HG03045 (cell line): Measurements from ENCODE around the gene JAM3.

Experiments
- ATAC-seq: cut with Tn5 transposase; IDR thresholded peaks from one replicate; pipeline ENCODE4 v1.9.1; 2021; ENCODE audit warnings: mild to moderate bottlenecking, moderate library complexity; ENCODE audit not compliant: unreplicated experiment

The JAM3 gene

DNA sequence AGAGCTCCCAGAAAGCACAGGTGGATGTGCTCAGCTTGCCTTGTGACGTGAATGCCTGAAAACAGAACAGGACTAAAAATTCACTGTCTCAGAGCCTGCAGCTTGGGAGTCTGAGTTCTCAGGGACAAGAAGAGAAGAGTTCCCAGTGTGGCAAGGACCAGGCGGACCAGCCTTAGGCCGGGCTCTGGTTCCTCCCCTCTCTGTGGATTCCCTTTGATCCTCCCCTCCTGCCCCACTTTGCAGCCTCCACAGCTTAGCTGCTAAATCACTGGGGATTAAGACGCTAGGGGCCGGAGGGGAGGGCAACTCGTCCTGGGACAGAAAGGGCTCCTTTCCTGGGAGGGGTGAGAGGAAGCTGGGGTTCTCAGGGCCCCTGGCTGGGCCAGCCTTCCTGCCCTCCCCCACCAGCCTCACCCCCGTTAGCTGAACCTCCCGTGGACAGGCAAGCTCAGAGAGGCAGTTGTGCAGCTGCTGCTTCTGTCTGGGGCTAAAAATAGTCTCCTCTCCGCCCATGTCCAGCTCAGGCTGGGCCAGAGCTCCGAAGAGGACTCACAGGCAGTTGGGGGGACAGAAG lies 29.9 kb upstream of the JAM3 start:
- no peak for ATAC-seq

DNA sequence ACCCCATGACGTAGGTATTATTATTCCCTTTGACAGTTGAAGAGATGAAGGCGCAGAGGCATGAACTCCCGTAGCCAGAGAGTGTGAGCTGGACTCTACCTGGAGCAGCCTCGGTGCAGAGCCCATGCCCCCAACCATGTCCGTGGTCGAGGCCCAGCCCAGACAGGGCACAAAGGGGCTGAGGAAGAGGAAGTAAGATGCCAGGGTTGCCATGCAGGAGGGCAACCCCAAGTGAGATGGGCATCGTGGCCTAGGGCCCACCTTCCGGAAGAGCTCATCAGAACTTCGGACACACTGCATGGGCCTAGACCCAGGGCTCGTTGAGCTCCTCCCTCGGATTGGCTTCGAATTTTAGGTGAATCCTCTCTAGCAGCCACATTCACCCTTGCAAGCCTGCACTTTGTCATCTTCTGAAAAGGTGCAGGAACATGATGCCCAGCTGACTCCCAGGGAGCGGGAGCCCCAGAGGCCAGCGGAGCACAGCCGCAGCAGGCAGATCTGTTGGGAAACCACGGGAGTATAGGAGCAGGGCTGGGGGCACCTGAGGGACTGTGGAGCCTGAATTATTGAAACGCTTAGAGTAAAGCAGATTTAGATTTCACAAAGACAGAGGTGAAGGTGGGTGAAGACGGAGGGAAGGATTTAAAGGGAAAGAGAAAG lies 29.0 kb upstream of the JAM3 start:
- no peak for ATAC-seq

DNA sequence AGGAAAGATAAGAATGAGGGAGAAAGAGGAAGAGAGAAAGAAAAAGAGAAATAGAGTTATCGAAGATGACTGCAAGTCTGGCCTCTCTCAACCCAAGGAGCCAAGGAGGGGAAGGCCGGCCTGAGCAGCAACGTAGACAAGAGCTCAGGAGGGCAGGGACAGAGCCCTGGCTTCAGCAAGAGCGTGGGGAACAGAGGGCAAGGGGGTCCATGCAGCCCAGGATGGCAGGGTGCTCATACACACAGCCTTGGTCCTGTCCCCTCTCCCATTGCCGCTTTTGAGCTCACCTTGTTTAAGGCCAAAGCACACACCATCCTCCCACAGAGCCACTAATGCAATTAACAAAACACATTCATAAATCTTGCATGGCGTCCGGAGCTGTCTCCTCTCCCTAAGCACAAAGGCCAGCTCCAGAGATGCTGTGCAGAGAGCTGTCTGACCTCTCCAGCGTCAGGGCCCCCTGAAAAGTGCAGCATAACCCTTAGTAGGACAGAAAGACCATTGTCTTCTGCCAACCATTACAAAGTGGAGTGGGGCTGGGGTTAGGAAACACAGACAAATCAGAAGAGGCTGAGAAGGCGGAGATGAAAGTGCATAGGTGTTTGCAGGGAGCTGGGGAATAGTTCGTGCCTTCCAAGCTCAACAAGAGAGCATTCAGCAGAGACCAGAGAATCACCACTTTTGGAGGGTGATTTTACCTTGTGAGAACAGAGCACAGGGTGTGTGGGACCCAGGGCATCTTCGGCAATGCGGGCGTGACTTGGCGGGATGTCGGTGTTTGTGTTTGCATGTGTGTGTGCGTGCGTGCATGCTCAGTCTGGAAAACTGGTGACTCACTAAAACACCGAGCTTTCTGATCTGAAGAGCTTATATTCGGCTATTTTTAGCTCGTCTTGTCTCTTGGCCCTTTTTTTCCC lies 28.2 kb upstream of the JAM3 start:
- ATAC-seq: no peak

DNA sequence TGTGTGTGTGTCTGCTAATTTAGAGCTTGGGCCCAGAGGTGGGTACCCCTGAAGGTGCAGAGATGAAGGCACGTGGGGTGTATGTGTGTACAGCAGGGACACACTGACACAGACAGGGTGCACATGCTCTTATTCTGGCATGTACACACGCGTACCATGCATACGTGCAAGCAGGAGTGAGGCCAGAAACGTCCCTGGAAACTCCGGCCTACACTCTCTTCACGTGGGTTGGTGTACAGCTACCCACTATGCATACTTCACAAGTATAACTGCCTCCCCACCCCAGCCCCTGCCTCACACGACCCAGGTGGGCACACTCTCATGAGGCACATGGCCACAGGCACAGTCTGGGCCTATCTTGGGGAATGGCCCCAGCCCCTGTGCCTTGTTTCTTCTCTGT lies 27.5 kb upstream of the JAM3 start:
- ATAC-seq: no peak

DNA sequence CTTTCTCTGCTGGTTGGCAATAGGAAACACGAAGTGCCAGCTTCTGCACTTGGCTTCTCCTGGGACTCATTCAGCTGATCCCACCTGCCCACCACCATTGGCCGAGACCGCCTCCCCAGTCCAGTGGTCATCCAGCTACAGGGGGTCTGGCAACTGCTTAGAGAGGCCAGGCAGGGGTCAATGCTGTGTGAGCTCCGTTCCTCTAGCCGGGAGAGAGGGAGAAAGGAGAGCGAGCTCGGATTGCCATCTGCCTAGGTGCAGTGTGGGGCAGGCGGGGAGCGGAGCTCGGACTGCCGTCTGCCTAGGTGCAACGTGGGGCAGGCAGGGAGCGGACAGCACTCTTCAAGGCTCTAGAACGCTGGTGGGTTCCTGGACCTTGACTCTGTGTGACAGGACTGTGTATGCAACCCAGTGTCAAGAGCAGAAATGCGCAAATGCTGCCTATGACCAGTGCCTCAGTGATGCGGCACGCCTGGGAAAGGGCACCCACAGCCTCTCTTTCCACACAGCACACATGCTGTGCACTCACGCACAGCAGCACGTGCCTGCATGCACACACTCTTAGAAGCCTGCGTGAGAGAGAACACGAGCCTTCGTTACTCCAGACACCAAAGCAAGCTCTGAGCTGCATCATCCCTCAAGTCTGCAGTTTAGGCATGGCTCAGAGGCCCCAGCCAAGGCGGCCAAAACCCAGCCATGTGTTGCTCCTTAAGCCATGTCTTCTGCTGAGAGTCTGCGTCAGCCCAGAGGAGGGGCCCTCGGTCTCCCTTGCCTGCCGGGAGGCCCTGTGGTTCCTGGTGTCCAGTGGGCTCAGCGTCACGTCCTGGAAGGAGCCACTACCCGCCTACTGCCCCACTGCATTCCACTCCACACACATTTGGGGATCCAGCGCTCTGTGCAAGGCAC lies 26.8 kb upstream of the JAM3 start:
- no peak for ATAC-seq

DNA sequence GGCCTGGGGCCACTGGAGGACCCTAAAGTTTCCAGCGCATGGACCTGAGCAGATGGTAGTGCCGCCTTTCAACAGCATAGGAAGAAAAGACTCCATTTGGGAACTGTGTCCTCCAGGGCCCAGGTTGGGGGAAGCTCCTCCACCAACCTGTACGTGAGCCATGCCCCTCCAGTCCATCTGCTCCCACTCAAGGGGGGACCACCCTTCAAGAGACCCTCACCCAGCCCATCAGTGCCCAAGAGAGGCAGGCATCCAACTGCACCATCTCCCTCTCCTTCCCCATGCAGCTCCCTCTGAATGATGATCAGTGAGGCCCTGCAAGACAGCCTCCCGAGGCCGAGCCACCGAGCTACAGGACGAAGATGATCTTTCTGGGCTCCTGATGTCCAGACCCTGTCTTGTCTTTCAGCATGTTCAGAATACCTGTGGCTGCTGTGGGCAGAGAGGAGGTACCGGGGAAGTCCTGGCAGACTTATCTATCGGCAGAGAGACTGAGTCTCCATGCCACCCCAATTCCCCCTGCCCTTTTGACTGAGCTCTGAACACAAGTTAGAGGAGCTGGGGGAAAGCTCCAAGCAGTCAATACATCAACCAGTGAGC lies 25.0 kb upstream of the JAM3 start:
- ATAC-seq: no peak

DNA sequence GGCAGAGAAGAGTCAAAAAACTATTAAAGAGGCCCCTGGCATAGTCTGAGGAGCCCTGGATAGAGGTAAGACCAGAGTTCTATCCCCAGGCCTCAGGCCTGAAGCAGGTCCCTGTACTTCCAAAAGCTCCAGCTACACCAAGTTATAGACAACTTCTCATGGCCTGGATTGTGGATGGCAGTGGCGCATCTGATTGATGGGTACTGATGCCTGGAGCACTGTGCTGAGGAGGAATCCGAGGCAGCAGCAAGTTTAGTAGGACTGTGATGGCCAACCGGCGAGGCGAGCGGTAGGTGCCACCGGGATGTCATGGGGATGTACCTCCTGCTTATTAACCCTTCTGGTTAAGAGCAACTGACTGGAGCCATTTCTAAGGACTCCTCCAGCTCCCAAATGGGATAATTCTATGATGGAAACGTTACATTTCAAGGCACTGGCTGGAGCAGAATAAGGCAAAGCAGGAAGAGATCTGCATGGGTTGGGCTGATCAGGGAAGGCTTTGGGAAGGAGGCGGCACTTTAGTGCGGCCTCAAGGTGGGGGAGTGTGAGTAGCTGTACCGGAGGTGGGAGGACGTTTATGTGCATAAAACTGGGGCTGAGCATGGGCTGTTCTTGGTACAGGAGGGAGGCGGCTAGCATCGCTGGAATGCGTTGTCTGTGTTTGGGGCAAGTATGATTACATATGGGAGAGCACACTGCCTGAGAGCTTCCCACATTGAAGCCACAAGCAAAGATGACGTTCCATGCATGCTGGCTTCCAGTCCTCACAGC lies 24.2 kb upstream of the JAM3 start:
- ATAC-seq: no peak

DNA sequence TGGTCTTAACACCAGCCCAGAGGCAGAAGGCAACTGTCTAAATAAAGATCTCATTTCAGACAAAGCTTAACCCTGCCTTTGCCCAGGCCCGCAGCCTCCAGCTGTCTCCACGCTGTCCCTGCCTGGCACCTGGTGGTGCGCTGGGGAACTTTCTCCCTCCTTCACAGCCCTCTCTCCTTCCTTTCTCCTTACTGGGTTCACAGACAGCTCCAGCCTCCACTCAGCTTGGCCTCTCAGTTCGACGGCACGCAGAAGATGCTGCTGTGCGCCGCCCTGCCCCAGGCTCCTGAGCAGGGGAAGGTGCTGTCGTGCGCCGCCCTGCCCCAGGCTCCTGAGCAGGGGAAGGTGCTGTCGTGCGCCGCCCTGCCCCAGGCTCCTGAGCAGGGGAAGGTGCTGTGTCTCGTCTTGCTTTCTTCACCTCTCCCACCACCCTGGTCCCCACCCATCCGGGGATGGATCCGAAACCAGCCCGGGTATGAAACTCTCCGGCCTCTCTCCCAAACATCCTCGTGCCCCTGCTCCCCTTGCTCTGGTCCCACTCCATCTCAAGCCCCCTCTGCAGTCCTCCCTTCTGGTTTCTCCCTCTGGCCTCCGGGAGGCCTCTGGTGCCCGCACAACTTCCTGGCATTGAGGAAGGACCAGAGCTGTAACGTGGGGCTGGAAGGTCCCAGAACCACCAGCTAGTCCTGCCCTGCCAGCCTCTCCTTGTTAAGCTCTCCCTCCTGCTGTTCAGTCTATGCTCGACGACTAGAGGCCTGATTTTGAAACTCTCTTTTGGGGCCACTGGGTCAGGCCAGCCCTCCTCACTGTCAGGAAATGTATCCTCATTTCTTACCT lies 22.9 kb upstream of the JAM3 start:
- ATAC-seq: no peak

DNA sequence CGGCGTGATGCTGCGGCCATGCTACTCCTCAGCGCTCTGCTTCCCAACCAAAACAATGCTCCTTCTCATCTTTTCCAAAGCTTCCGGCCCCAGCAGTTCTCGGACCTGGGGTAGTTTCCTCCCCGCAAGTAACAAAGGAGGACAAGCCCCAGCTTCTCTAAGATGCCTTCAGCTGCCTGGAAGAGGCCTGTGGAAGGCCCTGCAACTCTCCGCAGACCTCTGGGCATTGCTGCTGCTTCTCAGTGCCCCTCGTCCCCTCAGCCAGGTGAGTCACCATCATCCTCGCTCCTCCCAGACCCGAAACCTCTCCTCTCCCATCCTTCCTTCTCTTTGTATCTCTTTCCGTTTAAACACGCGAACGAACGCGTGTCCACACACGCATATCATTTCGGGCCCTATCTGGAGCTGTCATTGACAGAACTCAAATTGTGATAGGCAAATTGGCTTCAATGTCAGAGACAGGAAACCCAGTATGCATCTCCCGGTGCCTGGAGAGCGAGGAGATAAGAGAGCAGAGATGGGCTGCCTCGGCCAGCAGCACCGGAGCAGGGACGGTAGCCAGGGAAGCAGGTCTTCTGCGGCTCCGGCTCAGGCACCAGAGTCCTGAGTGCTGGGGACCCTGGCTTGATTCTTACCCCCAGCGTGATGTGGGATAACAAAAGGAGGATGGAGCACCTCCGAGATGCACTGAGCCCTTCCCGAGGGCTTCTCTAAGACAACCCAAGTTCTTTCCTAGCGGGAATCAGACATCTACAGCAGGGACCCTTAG lies 22.0 kb upstream of the JAM3 start:
- no peak for ATAC-seq

DNA sequence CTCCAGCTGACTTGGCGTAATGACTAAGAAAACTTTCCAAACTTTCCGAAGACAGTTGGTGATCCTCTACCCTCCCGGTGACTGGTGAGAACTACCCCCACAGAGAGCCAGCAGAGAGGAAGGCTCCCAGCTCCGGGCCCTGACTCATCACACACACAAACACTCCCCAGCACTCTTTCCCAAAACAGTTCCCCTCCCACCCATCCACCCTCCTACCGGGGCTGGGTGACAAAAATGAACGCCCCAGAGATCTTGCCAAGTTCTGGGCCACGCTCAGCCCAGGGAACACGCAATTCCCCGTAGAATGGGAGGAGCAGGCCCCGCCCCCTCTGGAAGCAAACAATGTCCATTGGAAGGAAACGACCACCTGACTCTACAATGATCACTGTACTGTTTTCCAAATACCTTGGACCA lies 21.3 kb upstream of the JAM3 start:
- ATAC-seq: no peak

DNA sequence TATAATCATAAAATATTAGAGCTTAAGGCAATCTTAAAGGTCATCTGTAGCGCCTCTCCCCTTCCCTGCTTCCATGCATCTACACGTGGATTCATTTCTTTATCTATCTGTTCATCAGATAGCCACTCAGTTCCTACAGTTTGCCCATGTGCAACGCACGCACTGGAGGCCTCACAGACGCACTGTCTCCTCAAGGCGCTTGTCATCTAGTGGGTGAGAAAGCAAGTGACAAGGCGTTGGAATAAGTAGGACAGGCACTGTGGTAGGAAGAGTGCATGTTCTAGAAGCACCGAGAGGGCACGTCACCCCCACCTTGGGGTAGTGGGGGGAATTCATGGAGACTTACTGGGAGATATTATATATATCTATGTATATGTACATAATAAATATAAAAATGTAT lies 20.8 kb upstream of the JAM3 start:
- no peak for ATAC-seq

DNA sequence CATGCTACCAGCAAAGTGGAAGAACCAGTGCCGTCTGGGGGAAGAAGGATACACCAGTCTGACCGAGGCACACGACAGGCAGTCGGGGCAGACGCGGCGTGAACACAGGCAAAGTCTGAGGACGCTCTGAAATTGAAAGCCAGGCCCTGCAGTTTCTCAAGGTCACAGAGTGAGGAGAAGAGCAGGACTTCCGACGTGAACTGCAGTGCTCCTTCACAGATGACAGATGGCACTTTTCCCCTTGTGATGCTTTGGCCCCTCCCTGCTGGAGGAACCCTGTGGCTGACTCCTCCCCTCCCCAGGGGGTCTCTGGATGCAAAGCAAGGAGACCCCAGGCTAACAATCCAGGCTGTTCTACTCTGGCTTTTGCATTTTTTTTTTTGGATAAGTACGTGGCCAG lies 19.6 kb upstream of the JAM3 start:
- no peak for ATAC-seq

DNA sequence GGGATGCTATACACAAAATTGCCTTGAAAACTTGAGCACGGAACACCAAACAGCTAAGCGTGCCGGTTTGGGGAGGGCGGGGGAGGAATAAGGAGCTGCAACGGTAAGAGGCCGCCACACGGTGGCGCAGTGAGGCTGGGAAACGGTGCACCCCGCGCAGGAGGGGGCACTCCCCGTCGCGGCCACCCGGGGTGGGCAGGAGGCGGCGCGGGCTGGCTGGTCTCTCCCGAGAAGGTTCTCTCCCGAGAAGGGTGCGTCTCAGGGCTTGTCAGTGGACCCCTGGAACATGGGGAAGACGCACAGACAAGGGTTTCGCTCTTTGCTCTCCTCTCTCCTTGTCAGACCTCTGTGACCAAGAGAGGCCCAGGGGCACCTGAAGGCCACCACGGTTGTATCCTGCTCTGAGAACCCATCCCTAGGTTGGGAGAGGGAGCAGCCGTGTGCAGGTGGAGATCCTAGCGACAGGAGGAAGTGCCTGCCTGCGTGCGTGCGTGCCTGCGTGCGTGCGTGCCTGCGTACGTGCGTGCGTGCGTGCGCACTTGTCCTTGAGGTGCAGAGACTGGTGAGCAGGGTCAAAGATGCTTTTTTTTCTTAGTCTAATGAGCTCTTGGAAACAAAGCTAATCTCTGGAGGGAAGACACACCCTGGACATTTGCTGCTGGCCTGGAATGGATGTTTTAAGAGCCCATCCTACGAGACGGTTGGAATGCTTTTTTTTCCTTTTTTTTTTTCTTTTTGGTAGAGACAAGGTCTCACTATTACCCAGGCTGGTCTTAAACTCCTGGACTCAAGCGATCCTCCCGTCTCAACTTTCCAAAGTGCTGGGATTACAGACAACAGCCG lies 18.1 kb upstream of the JAM3 start:
- ATAC-seq: peak; percentile 76

DNA sequence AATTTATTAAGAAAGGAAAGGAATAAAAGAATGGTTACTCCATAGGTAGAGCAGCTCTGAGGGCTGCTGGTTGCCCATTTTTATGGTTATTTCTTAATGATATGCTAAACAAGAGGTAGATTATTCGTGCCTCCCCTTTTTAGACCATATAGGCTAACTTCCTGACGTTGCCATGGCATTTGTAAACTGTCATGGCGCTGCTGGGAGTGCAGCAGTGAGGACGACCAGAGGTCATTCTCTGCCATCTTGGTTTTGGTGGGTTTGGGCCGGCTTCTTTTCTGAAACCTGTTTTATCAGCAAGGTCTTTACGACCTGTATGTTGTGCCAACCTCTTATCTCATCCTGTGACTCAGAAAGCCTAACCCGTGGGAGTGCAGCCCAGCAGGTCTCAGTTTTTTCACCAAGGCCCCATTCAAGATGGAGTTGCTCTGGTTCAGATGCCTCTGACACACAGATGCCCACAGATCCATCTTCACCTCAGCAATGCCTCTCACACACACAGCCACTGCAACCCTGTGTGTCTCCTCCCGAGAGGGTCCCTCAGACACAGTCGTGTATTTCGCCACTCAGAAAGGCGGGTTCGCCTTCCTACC lies 16.4 kb upstream of the JAM3 start:
- ATAC-seq: no peak

DNA sequence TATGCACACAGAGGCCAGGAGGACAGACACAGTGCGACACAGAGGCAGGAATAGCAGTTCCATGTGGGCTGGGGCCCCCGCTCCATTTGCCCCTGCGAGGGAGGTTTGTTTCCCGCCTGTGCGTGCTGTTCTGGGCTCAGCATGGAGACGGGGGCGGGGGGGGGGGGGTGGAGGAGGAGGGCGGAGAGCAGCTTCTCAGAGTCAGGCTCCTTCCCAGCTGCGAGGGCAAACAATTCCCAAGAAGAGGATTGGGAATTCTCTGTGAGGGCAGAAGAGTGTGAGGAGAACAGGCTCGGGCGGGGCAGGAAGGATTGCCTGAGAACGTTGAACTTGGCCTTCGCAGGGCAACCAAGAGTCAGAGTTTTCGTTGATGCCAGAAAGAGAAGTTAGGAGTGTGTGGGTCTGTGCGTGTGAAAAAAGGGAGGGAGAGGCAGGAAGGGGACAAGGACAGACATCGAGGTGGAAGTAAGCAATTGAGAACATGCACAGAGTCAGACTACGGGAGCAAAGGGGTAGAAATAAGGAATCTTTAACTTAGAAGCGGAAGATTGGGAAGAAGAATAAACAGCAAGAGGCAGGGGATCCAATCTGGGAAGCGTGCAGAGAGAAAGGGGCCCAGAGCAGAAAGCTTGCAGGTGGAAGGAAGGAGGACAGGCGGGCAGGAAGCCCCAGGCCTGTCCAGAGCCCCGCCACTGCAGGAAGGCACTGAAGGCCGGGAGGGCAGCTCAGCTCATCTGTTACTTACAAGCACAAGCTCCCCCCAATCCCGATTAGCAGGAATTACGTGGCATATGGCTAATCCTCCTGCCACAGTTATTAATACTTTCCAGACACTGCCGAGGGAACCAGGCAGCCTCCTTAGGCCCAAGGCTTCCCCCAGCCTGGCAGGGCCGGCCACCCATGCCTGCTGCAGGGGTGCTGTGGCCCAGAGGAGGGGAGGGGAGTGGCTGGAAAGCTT lies 15.6 kb upstream of the JAM3 start:
- no peak for ATAC-seq

DNA sequence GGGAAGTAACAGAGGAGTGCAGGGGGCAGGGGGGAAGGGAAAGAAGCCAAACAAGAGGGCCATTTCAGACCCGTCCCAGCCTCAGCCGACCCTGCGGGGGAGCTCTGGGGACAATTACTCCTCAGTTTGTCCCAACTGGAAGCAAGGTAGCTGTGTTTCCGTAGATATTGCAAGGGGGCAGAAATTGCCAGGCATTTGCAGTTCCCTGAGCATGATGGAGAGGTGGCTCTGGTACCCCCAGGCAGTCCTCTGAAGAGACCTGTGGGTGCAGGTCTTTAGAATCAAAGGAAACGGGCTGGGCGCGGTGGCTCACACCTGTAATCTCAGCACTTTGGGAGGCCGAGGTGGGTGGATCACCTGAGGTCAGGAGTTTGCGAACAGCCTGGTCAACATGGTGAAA lies 13.8 kb upstream of the JAM3 start:
- ATAC-seq: no peak
